ENCODE data around the gene NOS3.

Gene NOS3

DNA sequence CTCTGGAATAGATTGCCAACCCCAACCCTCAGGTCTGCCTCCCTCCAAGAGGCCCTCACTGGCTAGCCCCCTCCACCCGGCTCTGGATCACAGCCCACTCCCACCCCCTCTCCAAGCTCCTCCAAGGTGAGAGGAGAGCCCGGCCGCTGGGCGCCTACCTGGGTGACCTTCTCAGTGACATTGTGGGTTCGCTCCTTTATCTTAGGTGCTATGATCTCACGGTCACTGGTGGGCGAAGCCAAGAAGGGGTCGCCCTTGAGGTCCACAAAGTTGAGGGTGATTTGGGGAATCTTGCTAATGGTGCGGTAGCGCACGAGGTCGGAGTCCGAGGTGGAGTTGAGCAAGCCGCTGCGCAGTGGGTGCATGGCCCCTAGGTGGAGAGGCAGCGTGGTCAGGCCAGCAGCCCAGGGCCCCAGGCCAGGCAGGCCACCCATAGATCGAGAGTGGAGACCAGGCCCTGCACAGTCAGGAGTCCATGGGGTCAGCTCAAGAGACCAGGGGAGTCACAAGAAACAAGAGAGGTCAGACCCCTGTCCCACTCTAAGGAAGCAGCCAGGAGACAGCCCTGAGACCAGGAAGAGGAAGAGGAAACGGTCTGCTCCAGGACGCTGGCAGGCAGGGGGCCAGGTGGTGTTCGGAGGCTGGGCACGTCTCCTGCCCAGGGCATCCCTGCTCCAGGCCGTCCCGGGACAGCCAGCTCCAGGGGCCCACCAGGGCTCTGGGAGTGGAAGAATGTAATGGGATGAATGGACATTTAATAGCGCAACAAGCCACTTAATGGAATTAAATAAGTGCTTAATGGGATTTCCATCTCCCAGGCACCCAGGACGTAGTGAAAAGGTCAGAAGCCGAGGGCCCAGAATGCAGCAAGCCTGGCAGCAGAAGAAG, 33.4 kb upstream of the NOS3 start:
- Histone ChIP-seq H3K9me3 (no peaks in the 10 kb centered on the region), H3K27me3 (no peaks in the 10 kb centered on the region), H3K4me2 (no peak overlapping the region), H4K20me1 (peaks cover 55% of the 10 kb centered on the region), H3K36me3 (peaks cover 7% of the 10 kb centered on the region; the same call in 1 of the 2 replicates), H3K4me3 (no peak overlapping the region), H3K27ac (no peak overlapping the region), H3K9ac (no peak overlapping the region), H3K4me1 (peaks cover 29% of the 10 kb centered on the region)
- no peak for TF ChIP-seq Cebpa-rat (IDR thresholded peaks at IDR 0.05)

DNA sequence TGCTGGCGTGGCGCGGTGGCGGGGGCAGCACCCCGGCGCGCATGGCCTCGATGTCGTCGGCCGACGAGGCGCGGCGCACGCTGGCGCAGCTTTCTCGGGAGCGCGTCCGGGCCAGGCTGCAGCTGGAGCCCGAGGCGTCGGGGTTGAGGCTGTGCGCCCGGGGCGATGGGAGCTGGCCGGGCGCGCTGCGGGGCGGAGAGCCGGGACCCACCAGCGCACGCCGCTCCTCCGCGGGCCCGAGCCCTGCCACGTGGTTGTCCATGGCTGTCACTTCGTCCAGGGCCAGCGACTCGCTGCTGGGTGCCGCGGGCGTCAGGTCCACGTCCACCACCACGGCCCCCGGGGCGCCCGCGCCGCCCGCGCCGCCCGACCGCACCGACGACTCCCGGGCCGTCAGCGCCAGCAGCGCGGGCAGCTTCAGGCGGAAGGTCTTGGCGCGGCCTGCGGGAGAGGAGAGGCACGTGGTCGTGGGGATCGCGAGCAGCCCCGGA, 32.7 kb upstream of the NOS3 start:
- Histone ChIP-seq H3K36me3 (no peaks in the 10 kb centered on the region), H3K27me3 (no peaks in the 10 kb centered on the region), H3K27ac (no peak overlapping the region), H3K9me3 (no peaks in the 10 kb centered on the region), H3K4me2 (no peak overlapping the region), H3K9ac (no peak overlapping the region), H3K4me3 (no peak overlapping the region), H4K20me1 (peaks cover 62% of the 10 kb centered on the region), H3K4me1 (peaks cover 36% of the 10 kb centered on the region)
- TF ChIP-seq Cebpa-rat (IDR thresholded peaks at IDR 0.05): no peak

DNA sequence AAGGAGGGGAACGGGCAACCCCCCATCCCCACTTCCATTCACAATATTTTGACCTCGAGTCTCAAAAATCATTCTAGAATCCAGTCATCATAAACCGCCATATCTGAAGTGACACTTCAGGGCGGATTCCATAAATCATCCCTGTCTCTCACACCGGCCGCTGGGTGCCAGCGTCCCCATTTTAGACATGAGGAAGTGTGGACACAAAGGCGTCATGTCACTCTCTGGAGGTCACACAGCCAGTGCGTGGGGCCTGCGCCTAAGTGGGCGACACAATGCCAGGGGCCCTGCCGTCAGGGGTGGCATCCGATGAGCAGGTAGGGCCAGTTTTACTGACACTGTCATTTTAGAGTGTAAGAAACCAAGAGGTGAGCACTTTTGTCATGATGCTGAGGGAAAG, 32.2 kb upstream of the NOS3 start:
- H3K4me2 ChIP-seq: no peak overlapping the region
- no peak overlapping the region for H3K27ac ChIP-seq
- H3K4me1 ChIP-seq: peaks cover 41% of the 10 kb centered on the region
- no peak overlapping the region for H3K9ac ChIP-seq
- no peak overlapping the region for H3K4me3 ChIP-seq
- H4K20me1 ChIP-seq: peaks cover 65% of the 10 kb centered on the region
- H3K9me3 ChIP-seq: no peaks in the 10 kb centered on the region
- H3K27me3 ChIP-seq: no peaks in the 10 kb centered on the region
- TF ChIP-seq Cebpa-rat (IDR thresholded peaks at IDR 0.05): no peak
- H3K36me3 ChIP-seq: no peaks in the 10 kb centered on the region

DNA sequence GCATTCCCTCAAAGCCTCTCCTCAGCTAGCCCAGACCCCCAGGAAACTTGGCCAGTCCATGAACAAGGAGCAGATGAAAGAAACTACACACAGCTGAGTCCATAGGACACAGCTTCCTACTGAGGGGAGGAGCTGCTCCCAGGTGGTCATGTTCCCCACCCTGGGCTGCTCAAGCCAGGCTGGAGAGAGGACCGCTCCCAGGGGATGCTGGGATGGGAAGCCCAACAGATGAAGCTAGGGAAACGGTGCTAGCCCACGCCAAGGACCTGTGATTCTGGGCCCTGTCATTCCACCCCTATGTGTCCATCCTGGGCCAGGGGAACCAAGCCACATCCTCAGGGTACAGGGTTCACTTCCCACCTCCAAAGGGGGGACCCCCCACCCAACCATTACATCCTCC, 31.7 kb upstream of the NOS3 start:
- 0 out of 2 replicates have a peak overlapping the region, but pooled peaks have one; percentile 6 for H3K4me2 ChIP-seq
- no peaks in the 10 kb centered on the region for H3K36me3 ChIP-seq
- H3K4me1 ChIP-seq: peaks cover 46% of the 10 kb centered on the region
- H3K27me3 ChIP-seq: no peaks in the 10 kb centered on the region
- no peak for TF ChIP-seq Cebpa-rat (IDR thresholded peaks at IDR 0.05)
- H3K4me3 ChIP-seq: no peak overlapping the region
- no peak overlapping the region for H3K27ac ChIP-seq
- peaks cover 70% of the 10 kb centered on the region for H4K20me1 ChIP-seq
- H3K9ac ChIP-seq: no peak overlapping the region
- no peaks in the 10 kb centered on the region for H3K9me3 ChIP-seq

- peak overlapping the region; percentile 80 for H3K4me2 ChIP-seq
- H3K9ac ChIP-seq: no peak overlapping the region
- H3K36me3 ChIP-seq: no peaks in the 10 kb centered on the region
- no peak for TF ChIP-seq Cebpa-rat (IDR thresholded peaks at IDR 0.05)
- H3K4me1 ChIP-seq: peaks cover 56% of the 10 kb centered on the region
- no peak overlapping the region for H3K4me3 ChIP-seq
- H3K9me3 ChIP-seq: no peaks in the 10 kb centered on the region
- H3K27me3 ChIP-seq: no peaks in the 10 kb centered on the region
- no peak overlapping the region for H3K27ac ChIP-seq
- peaks cover 78% of the 10 kb centered on the region for H4K20me1 ChIP-seq
Measured at GRCh38 chr7:150959739-150960734, 30.8 kb upstream of the NOS3 start.

GRCh38 chr7:150961510-150962289, 29.1 kb upstream of the NOS3 start:
- Histone ChIP-seq H3K36me3 (no peaks in the 10 kb centered on the region), H3K4me1 (peaks cover 67% of the 10 kb centered on the region), H3K9me3 (no peaks in the 10 kb centered on the region), H3K4me2 (peak overlapping the region; percentile 80), H3K4me3 (no peak overlapping the region), H3K9ac (peak overlapping the region; percentile 3; the same call in 1 of the 2 replicates), H3K27ac (no peak overlapping the region), H4K20me1 (peaks cover 86% of the 10 kb centered on the region), H3K27me3 (no peaks in the 10 kb centered on the region)
- no peak for TF ChIP-seq Cebpa-rat (IDR thresholded peaks at IDR 0.05)

DNA sequence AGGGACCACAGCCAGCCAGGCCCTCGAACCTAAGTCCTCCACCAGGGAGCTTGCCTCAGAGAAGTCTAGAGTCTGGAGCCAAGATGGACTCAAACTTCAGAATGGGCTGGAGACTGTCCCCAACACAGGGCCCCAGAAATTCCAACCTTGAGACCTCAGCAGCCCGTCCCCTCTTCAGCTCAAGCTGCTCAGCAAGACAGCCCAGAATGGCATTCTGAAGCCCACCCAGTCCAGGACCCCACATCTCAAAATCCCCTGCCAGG, 28.6 kb upstream of the NOS3 start:
- no peak overlapping the region for H3K9ac ChIP-seq
- TF ChIP-seq Cebpa-rat (IDR thresholded peaks at IDR 0.05): no peak
- H3K4me1 ChIP-seq: peaks cover 67% of the 10 kb centered on the region
- no peaks in the 10 kb centered on the region for H3K36me3 ChIP-seq
- H3K27ac ChIP-seq: no peak overlapping the region
- H3K9me3 ChIP-seq: no peaks in the 10 kb centered on the region
- no peaks in the 10 kb centered on the region for H3K27me3 ChIP-seq
- peaks cover 83% of the 10 kb centered on the region for H4K20me1 ChIP-seq
- H3K4me3 ChIP-seq: no peak overlapping the region
- H3K4me2 ChIP-seq: peak overlapping the region; percentile 80

GRCh38 chr7:150962553-150963399, 28.0 kb upstream of the NOS3 start:
- H3K4me1 ChIP-seq: peaks cover 67% of the 10 kb centered on the region
- no peak overlapping the region for H3K4me3 ChIP-seq
- no peaks in the 10 kb centered on the region for H3K36me3 ChIP-seq
- TF ChIP-seq Cebpa-rat (IDR thresholded peaks at IDR 0.05): no peak
- peak overlapping the region; percentile 80 for H3K4me2 ChIP-seq
- H3K9ac ChIP-seq: no peak overlapping the region
- H3K27me3 ChIP-seq: no peaks in the 10 kb centered on the region
- H4K20me1 ChIP-seq: peaks cover 78% of the 10 kb centered on the region
- no peaks in the 10 kb centered on the region for H3K9me3 ChIP-seq
- no peak overlapping the region for H3K27ac ChIP-seq

All from BLaER1 (cell line).